ENCODE data around the gene ZSCAN12.

ZSCAN12 gene

GRCh38 chr6:28353356-28353755, 46.2 kb downstream of the ZSCAN12 start:
- no peak for DNase-seq

GRCh38 chr6:28351493-28351925, 48.0 kb downstream of the ZSCAN12 start:
- DNase-seq, result no peak

DNA sequence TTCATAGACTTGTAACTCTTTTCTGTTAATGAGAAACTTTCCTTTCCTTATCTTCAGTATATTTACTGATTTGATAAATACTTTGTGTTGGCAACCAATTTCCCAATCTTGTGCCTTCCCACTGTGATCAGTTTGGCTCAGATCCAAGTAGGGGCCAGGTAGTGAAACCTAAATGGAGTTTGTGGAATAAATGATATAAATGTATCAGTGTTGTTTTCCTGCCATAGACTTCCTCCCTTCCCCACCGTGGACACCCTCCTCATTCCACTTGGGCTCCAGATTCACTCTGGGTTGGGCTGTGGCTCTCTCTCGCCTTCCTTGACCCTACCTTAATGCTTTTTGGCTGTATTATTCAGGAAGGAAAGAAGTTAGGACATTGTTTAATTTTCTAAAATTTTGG, 48.5 kb downstream of the ZSCAN12 start:
- no peak for DNase-seq

GRCh38 chr6:28349892-28350737, 49.4 kb downstream of the ZSCAN12 start, which contains the start of gene ZKSCAN3:
ZKSCAN3 (plus strand) TSS chr6:28349947; CDS start chr6:28359587, 9,640 bp downstream.
- no peak for DNase-seq

- no peak for DNase-seq
These were observed 50.1 kb downstream of the ZSCAN12 start for GRCh38 chr6:28349344-28349891.

DNA sequence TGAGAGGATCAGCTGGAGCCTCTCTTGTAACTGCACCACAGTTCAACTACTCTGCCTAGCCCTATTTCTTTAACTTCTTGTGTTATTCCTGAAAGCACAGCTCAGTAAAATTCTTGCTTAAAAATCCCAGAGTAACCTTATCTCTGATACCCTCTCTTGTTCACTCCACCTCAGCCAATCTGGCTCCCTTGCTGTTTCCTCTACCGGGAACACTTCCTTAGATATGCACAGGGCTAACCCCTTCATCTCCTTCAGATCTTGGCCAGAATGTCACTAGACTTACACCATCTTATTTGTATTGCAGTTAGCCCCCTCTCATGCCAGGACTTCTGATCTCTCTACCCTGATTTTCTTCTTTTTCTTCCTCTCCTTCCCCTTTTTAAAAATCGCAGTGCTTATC, 52.4 kb downstream of the ZSCAN12 start:
- no peak for DNase-seq

GRCh38 chr6:28345201-28345600, 54.3 kb downstream of the ZSCAN12 start:
- DNase-seq, result no peak

DNA sequence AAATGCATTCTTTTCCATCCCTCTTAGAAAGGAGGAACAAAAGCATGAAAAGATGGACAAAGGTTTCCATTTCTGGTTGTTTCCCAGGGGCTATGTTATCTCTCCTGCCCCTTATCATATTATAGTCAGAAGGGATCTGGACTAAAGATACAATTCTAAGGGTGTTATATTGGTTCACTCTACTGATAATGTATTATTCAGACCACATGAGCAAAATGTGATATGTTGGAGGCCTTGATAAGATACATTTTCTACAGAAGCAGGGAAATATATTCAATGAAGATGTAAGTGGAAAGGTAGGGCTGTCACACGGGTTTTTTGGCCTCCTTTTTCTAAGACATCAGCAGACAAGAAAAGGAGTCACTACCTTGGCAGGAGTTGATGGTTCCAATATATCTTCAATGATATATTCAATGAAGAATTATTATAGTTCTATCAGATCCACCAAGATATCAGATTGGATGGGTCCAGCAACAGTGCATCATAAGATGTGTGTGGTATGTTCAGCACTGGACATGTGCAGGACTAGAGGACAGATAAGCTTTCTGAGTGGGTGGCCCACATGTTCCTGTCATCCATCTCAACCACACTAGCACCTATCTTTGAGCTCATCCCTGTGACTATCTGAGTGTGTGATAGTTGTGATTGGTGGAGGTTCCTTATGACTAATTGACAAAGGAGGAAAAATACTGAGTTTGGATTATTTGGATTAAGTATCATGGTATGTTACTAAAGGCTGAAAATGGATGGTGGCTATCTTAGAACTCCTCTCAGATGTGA, 55.5 kb downstream of the ZSCAN12 start:
- DNase-seq, result no peak

DNA sequence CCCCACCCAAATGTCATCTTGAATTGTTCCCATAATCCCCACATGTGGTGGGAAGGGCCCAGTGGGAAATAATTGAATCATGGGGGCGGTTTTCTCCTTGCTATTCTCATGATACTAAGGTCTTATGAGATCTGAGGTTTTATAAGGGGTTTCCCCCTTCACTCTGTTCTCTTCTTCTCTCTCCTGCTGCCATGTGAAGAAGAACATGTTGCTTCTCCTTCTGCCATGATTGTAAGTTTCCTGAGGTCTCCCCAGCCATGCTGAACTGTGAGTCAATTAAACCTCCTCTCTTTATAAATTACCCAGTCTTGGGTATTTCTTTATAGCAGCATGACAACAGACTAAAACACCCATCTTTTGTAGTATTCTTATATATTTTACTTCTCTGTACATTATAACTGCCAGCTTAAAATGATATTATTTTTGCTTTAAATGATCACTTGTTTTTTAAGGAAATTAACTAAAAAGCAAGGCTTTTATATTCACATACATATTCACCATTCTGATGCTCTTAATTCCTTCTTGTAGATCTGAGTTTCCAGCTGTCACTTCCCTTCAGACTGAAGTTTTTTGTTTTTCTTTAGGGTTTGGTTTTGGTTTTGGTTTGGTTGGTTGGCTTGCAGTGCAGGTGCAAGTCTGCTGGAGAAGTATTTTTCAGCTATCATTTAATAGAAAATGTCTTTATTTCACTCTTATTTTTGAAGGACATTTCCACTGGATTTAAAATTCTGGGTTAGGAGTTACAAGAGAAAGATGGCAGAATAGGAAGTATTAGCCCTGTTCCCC, 59.0 kb downstream of the ZSCAN12 start:
- no peak for DNase-seq

DNA sequence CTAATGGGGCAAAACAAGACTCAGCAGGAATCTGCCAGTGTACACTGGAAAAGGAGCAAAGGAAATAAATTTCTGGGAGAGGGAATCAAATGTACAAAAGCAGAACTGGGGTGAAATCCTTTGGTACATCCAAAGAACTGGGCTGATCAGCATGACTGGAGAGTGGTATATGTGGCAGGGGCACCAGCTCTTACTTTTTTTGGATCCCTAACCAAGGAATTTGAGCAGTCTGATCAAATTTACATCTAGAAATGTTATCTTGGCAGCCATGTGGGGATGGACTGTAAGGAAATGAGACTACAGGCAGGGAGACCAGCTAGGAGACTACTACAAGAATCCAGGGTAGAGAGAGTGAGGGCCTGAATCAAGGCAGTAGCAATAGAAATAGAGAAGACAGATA, 62.4 kb downstream of the ZSCAN12 start:
- DNase-seq, result no peak

DNA sequence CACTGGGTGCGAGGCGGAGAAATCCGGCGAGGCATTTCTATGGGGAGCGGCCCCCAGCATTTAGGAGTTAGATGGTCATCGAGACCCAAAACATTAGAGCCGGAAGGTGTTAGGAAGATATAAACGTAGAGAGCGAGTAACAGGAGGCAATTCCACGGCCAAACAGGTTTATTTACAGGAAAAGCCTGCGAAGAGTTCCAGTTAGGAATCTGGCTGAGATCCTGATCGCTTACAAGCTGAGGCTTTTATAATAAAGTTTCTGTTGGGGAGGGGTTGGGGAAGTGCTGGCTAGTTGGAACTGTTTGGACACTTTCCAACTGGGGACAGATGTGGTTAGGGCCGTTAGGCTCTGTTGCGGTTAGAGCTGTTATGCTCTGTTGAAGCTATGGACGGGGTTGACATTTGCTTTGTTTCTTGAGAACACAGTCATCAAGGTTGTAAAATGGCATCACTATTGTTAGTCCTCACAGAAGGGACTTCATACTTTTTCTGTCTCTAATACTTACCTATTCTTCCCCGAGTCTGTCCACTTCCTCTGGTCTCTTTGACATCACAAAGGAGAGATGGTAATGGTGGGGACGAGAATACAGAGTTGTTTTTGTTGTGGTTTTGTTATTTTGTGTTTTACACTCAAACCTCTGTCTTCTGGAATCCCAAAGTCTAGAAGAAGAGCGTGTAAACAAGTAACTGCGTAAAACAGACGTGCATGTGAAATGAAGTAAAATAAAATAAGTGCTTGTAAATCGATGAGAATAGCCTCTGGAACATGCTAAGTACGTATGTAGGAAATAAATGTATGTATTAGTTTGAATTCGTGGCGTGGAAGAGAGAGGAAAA, 63.0 kb downstream of the ZSCAN12 start:
- DNase-seq, result no peak

DNA sequence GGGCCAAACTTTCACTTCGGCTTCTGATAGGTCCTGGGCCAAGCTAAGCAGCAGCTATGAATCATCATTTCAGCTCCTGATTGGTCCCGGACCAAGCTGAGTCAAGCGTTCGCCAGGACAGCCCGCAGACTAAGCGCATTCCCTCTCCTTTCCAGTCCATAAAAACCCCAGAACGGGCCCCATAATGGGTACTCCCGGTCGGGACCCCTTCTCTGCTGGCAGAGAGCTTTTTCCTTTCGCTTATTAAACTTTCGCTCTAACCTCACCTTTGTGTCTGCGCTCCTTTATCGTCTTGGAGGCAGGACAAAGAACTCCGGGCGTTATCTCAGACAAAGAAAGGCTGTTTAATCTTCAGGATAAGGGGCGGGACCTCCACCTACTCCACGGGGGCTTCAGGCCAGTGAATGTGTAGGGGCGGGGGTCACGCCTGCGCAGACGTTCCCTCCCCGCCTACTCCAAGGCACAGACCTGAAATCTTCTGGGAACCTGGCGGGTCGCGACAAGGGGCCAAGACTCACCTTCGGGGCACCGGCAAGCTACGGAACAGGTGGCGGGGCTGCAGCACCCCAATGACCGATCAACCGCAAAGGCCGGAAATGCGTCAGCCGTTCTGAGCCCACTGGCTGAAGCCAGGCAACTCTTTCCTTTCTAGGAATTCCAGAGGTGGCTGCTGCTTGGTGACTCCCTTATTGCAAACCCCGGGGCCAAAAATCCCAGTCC, 63.8 kb downstream of the ZSCAN12 start, which contains the start of gene ZSCAN31:
ZSCAN31 (minus strand) TSS at position 585 of the 720 bp plus-strand sequence. CDS start 6,465 bp downstream, outside the sequence.
- peak; percentile 33 for DNase-seq

DNA sequence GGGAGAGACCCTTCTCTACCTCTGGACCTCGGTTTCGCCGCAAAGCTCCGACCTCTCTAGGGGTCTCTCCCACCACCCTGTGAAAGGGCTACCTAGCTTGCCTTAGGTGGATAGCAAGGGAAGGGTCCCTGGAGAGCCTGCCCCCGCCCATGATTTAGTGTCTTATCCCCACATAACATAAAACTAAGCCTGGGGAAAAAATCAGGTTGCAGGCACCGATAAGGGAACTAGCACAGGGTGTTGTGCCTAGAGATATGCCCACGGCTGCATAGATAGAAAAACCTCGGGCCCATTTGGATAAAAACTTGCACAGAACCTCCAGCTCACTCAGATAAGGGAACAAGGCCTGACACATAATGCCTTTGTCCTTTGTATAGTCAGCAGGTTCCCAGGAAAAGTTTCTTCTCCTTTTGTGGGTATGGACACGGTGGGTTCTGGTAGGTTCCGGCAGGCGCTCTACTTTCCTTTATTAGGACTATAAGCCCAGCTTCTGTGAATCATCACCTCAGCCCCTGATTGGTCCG, 64.4 kb downstream of the ZSCAN12 start:
- DNase-seq, result no peak

DNA sequence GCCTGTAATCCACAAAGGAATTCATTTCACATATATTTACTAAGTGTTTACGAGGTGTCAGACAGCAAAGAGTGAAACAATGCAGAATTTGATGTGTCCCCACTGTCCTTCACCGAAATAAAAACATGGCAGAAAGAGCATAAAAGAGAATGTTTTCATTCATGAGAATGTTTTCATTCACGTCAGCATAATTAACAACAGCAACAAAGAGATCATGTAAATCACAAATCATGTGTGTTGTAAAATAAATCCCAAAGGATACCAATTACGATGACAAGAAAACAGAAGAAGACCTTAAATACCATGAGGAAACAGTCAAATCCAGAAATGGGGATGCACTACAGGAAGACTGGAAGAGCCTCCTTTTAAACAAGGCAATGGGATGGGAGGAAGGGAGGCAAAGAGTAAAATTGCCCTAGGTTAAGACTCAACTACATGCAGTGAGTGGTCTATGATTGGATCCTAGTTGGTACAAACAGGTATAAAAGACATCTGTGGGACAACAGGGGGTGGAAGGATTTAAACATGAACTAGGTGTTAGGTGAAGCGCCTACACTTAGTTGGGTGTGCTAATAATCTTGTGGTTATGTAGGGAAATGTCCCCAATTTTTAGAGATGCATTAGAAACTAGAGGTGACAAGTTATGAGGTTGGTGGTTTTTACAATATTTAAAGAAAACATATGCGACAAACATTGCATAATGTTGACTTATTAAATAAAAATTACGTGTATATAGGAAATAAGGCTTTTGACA, 65.1 kb downstream of the ZSCAN12 start:
- no peak for DNase-seq

- DNase-seq, result no peak
These were observed 65.9 kb downstream of the ZSCAN12 start for GRCh38 chr6:28333599-28334018.

DNA sequence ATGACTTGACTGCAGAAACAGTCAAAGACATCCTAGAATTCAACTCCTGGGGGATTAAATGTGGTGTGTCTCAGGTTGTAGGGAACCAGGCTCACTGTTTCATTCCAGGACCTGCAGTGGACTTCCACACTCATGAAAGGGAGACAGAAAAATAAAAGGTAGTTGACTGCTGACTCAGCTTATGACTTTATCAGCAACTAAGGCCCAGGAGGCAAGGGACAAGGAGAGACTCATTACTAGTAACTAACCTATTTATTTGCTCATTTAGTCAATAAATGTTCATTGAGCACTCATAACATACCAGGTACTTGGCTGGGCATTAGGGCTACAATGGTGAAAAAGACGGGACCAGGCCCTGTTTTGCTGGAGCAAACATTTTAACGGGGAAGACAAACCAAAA, 66.5 kb downstream of the ZSCAN12 start:
- DNase-seq, result no peak

GRCh38 chr6:28330041-28330440, 69.5 kb downstream of the ZSCAN12 start:
- no peak for DNase-seq

Data from NCI-H1417 treated with DMSO at 0.1 percent for 48 hours (cell line).